GM13976 (cell line): ENCODE measurements around the gene ENDOV.
"Not testable (repeated sequence)": the region's sequence is repeated elsewhere in the genome, so short reads cannot be mapped to it uniquely, and the experiment has no call there.

Experiments
- DNase-seq: peaks from one replicate; pipeline ENCODE4 v3.0.0; 2012; ENCODE audit warnings: low spot score
- in situ Hi-C: fragments of 300-500 bp; cut with MboI; formaldehyde crosslinking; loops from one replicate; pipeline ENCODE4 v1.12.0; 2022; ENCODE audit warnings: low sequenced_read_pairs, mixed read lengths, inconsistent platforms; ENCODE audit not compliant: unreplicated experiment
- TF ChIP-seq, protein P1 (sequence below): IDR thresholded peaks from 2 replicates; pipeline ENCODE4 v1.5.1; 2012; ENCODE audit warnings: borderline replicate concordance, mild to moderate bottlenecking; ENCODE audit not compliant: insufficient read depth; ENCODE audit errors: extremely low read depth, missing control alignments, control extremely low read depth

ENDOV gene

DNA sequence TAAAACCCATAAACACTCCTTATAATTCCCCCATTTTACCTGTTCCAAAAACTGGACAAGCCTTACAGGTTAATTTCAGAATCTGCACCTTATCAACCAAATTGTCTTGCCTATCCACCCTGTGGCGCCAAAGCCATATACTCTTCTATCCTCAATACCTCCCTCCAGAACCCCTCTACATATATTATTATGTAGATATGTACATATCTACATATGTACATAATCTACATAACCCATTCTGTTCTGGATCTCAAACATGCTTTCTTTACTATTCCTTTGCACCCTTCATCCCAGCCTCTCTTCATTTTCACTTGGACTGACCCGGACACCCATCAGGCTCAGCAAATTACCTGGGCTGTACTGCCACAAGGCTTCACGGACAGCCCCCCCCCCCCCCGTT, 12.0 kb upstream of the ENDOV start:
- DNase-seq = no peak
- TF ChIP-seq, protein P1, sequence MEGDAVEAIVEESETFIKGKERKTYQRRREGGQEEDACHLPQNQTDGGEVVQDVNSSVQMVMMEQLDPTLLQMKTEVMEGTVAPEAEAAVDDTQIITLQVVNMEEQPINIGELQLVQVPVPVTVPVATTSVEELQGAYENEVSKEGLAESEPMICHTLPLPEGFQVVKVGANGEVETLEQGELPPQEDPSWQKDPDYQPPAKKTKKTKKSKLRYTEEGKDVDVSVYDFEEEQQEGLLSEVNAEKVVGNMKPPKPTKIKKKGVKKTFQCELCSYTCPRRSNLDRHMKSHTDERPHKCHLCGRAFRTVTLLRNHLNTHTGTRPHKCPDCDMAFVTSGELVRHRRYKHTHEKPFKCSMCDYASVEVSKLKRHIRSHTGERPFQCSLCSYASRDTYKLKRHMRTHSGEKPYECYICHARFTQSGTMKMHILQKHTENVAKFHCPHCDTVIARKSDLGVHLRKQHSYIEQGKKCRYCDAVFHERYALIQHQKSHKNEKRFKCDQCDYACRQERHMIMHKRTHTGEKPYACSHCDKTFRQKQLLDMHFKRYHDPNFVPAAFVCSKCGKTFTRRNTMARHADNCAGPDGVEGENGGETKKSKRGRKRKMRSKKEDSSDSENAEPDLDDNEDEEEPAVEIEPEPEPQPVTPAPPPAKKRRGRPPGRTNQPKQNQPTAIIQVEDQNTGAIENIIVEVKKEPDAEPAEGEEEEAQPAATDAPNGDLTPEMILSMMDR = no peak
- in situ Hi-C loops = no loop called here

DNA sequence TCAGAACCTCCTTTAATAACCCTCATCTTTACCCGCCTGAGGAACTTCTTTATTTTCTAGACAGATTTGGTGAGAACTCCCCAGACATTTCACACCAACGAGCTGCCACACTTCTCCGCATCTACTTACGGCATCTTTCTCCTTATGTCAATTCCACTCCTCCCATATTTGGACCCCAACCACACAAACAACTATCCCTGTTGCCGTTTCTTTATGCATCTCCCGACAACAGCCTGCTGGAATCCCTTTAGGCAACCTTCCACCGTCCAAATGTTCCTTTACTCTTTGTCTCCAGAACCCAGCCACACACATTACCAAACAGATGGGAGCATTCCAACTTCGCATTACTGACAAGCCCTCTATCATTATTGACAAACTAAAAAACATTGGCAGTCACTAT, 8.8 kb upstream of the ENDOV start:
- no peak for DNase-seq
- TF ChIP-seq, protein P1 = no peak
- in situ Hi-C loops = no loop called here

DNA sequence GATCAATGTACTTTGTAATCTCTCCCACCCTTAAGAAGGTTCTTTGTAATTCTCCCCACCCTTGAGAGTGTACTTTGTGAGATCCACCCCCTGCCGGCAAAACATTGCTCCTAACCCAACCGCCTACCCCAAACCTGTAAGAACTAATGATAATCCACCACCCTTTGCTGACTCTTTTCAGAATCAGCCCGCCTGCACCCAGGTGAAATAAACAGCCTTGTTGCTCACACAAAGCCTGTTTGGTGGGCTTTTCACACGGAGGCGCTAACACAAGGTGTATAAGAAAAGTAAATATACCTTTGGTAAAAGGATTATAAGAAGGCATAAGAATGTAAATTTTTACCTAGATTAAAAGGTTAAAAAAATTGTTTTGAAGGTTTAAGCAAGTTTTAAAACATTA, 7.0 kb upstream of the ENDOV start:
- DNase-seq, in situ Hi-C loops: not testable (repeated sequence)

DNA sequence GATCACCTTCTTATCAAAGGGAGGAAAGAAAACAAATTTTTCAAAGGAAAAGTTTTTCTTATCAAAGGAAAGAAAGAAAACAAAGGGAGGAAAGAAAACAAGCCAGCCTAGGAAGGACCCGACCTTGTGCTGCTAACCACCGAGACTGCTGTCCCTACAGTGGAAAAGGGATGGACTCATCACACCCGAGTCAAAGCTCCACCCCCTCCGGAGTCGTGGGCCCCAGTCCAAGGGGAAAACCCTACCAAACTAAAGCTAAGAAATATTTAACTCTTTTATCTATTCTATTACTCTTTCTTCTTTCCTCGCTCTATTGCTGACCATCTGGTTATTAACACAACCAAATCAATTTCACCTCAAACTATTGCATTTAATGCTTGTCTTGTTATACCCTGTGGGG, 6.1 kb upstream of the ENDOV start:
- DNase-seq = no peak
- TF ChIP-seq, protein P1 = no peak
- in situ Hi-C loops = no loop called here

DNA sequence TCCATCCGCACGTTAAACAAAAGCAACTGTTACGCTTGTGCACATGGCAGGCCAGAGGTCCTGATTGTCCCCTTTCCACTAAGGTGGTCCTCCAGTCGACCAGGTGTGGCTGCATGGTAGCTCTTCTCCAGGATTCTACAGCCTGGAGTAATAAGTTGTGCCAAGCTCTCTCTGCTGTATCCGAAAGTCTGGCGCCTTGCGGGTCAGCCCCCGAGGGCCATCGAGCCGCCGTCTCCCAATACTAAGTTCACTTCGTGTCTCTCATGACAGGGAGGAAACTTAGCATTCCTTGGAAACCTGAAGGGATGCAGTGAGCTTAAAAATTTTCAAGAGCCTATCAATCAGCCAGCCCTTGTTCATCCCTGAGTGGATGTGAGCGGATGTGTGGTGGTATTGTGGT, 5.3 kb upstream of the ENDOV start:
- in situ Hi-C loops = no loop called here
- no peak for DNase-seq
- TF ChIP-seq, protein P1 = no peak

DNA sequence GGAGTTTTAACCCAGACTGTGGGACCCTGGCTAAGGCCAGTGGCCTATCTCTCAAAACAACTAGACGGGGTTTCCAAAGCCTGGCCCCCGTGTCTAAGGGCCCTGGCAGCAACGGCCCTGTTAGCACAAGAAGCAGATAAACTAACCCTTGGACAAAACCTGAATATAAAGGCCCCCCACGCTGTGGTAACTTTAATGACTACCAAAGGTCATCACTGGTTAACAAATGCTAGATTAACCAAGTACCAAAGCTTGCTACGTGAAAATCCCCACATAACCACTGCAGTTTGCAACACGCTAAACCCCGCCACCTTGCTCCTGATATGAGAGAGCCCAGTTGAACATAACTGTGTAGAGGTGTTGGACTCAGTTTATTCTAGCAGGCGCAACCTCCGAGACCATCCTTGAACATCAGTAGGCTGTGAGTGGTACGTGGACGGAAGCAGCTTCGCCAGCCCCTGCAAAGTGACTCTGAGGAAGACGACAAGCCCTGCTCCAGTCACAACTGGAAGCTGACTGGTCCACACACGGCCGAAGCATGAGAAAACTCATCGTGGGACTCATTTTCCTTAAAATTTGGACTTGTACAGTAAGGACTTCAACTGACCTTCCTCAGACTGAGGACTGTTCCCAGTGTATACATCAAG, 4.4 kb upstream of the ENDOV start:
- DNase-seq, in situ Hi-C loops: not testable (repeated sequence)

DNA sequence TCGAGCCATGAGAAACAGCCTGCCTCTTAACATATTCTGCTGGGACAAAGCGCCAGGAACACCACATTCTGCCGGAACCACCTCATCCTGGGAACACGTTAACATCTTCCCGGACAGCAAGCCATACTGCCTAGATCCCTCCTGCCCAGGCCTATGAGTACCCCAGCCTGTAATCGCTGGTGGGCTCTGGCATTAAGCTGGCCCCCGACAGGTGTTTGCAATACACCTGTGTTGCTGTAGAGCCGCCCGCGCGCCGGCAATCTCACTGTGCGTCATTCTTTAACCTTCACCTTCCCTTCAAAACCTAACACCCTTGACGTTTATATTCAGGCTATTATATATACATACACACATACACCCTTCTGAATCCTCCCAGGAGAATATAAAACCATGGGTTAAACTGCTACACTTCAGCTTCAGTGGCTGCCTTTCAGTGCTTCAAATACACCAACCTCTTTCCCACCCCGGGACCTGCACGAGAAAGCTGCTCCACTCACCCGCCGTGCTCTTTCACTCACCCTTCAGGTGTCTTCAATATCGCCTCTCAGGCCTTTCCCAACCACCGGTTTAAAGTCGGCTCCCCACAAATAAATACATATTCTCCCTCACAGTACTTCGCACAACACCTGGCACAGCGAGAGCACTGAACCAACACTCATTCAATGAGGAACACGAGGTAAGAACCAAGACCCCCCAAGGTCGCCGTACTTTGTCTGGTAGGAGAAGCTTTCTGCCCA, 1.0 kb upstream of the ENDOV start:
- TF ChIP-seq, protein P1 = no peak
- no peak for DNase-seq
- in situ Hi-C loops = no loop called here
